Kidney glomerular epithelial cell (primary cell): ENCODE measurements around the gene SEMA3E.

Source experiments
- DNase-seq: peaks from one replicate; lab custom pipeline; 2025; lab: John Stamatoyannopoulos, UW

Gene SEMA3E

DNA sequence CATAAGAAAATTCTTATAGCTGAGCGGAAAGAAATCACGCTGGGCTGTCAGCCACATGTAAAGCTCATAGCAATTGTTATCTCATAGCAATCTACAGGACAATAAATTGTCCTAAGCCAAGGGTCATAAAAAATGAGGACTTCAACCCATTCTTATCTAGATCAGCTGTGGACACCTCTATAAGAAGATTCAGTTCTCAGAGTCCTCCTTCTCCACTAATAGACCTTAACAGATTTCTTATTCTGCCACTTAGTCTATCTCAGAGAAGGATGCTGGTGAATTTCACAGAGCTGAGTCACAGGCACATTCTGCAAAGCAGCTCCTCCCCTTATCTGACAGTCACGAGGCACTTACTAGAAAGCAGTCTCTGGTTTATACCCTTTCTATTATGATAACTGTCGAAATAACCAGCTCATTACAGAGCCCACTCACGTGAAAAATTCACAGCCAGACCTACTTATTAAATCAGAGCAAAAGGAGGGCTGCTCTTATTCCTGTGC lies 300.9 kb downstream of the SEMA3E start:
- peak; percentile 66 for DNase-seq

DNA sequence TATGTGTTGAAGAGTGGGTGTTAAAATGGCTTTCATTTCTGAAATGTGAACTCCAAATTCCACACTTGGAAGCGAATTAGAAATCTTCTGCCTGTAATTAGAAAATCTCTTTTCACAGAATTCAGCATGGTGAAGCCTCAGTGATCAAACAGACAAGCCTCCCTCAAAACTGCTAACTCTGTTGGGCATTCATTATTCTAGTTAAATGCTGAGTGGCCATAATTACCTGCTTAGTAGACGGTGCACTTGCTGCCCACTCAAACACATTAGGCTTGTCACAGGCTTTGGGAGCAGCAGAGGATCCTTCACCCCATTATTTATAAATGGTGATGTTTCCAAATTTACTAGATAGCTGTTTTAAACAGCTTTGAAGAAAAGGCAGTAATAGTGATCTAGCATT lies 309.0 kb downstream of the SEMA3E start:
- no peak for DNase-seq

DNA sequence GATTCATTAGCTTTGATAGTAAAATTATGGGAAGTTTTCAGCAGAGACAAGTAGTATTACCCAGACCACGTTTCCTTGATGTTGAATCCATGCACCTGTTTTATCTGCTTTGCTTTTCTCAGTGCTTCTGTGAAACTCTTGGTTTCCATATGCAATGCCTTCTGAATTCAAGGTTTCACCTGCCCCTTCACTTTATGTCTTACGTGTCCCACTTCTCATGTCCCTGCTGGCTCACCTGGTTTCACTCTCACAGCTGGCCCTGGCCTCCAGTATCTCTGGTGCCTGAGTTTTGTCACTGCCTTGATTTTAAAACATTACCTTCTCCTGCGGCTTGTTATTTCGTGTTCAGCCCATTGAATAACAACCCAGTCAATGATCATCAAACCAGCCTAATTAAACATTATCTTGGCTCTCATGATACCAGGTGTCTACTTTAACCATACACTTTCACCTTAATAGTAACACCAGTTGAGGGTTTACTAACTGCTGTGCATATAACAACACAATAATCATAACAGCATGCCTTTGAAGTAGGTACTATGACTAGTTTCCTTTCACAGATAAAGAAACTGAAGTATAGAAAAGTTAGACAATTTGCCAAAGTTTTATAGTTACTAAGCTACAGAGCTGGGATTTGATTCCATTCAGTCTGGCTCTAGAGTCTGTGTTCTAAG lies 310.5 kb downstream of the SEMA3E start:
- no peak for DNase-seq

DNA sequence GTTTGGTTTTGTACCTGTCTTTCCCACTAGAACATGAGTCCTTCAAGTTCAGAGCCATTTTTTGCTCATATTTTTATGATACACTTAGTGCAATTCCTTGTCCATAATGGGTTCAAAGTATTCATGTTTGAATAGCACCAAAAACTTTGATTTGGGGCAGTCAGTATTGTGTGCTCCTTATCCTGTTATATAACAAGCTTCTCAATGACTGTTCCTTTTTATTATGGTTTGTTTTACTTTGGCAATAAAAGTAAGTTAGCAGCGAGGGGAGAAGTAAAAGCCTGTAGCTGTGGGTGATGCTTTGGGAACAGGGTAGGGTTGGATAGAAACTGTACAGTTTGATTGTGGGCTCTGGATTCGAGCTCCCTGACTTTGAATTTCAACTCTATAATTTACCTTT lies 311.9 kb downstream of the SEMA3E start:
- DNase-seq, result no peak

DNA sequence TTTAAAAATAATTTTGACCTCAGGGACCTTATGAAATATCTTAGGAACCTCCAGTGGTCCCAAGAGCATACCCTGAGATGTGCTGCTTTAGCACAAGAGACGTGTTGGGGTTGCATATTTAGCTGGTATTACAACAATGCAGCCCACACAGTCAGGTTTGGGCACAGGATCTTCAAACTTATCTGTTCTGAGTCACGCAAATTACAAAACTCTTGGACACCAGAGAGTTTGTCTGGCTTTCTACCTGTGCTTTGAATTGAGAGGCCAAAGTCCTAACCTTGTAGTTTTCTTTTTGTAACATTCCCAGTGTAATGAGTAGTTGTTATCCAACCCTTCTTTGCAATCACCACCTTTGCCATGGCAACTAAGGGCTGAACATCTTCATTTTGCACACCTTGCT lies 322.7 kb downstream of the SEMA3E start:
- DNase-seq, result no peak

DNA sequence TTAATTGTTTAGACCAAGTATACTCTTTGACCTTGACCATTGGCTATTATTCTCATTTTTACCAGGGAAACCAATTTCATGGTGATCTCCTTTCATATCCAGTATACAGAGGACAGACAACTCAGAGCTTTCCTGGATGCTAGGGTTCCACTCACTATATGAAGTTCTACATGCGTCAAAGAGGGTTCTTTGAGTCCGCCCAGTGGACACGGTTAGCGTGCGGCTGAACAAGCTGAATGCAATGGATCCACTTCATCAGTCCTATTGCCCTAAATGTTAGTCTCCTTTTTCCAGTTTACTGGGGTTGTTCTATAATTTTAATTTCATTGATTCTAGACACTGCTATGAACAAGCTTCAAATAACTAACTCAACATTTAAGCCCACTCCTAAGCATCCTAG lies 323.9 kb downstream of the SEMA3E start:
- DNase-seq, result no peak

DNA sequence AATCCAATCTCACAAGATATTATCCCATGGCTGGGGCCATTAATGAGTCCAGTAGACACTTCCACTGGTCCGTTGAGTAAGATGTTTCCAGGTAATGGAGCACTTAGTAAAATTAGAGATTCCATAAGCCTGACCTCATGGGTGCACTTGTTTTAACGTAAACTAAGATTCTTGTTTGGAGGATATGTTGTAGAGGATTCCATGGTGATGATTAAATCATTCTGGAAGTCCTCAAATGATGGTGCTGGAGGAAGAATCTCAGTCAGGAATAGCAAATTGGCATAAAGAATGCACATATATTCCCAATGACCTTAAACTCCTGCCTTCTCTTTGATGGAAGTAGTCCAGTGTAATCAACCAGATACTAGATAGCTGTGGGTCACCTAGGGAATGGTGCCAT lies 324.3 kb downstream of the SEMA3E start:
- DNase-seq, result no peak

DNA sequence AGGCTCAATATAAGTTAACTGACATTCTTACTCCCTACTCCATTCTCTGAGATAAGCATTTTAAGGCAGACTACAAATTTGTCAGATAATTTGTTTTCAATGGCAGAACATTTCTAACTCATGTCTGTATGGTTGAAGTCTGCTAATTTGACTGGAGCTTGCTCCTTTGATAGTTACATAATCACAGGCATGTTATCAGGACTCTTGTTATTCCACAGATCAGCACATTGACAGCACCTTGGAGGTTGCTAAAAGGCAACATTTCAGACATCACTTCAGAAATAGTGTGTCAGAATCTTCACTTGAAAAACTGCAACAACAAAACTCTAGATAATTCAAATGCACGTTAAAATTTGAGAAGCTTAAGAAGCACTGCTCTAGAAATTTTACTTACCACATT lies 327.9 kb downstream of the SEMA3E start:
- DNase-seq, result no peak

DNA sequence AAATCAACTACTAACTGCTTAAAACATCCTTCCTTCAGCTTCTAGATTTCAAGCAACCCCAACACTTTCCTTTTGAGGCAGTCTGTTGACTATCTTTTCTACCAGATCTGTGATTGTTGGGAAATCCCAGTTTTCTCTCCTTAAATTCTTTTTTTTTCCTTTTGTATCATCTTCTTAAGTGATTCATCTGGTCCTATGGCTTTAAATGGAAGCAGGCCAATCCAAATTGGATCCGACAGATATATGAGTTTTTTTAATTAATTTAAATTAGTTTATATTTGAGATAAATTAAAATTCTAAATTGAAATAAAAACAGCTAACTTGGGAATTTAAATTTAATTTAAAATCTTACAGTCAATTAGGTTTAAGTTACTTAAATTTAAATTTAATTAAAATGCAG lies 335.0 kb downstream of the SEMA3E start:
- DNase-seq, result no peak
